ENCODE data around the gene CRACR2B. TPM values are rescaled to one million over a fixed set of nuclear protein-coding genes. Genes with fewer than 3 reads are reported as not detected.

The CRACR2B gene
- 0.51 and 0.53 TPM in 2 replicates for total RNA-seq

GRCh38 chr11:827897-828192 is at the start of gene CRACR2B:
TSS of gene CRACR2B (plus strand) at chr11:827919. CDS start at chr11:828608, 689 bp downstream.
- no peak for FAIRE-seq
- Histone ChIP-seq H3K27me3 (ENCODE audit: control insufficient read depth, insufficient read depth, low read length) (peaks cover 2% of the 10 kb centered on the region), H3K36me3 (ENCODE audit: control insufficient read depth, insufficient read depth, low read length) (peaks cover 9% of the 10 kb centered on the region), H3K4me3 (ENCODE audit: low read depth, low read length) (peak within 1 kb of the TSS; percentile 29)
- TF ChIP-seq CTCF (IDR thresholded peaks at IDR 0.05; ENCODE audit: insufficient read depth, low read length, severe bottlenecking) = no peak
- no peak for DNase-seq (ENCODE audit: low read depth)

GRCh38 chr11:778976-779954 is 48.5 kb upstream of the CRACR2B start:
- TF ChIP-seq CTCF (IDR thresholded peaks at IDR 0.05; ENCODE audit: insufficient read depth, low read length, severe bottlenecking) = no peak
- peaks cover 14% of the 10 kb centered on the region for H3K36me3 ChIP-seq (ENCODE audit: control insufficient read depth, insufficient read depth, low read length)
- no peak for FAIRE-seq
- H3K27me3 ChIP-seq (ENCODE audit: control insufficient read depth, insufficient read depth, low read length) = no peaks in the 10 kb centered on the region
- H3K4me3 ChIP-seq (ENCODE audit: low read depth, low read length) = no peak overlapping the region
- DNase-seq (ENCODE audit: low read depth) = no peak

GRCh38 chr11:779955-780532 is 47.7 kb upstream of the CRACR2B start:
- DNase-seq (ENCODE audit: low read depth) = no peak
- no peak for FAIRE-seq
- H3K36me3 ChIP-seq (ENCODE audit: control insufficient read depth, insufficient read depth, low read length) = peaks cover 10% of the 10 kb centered on the region

GRCh38 chr11:782264-783174 is 45.2 kb upstream of the CRACR2B start:
- FAIRE-seq (no peak), DNase-seq (ENCODE audit: low read depth) (no peak)
- Histone ChIP-seq H3K36me3 (ENCODE audit: control insufficient read depth, insufficient read depth, low read length) (peaks cover 8% of the 10 kb centered on the region), H3K27me3 (ENCODE audit: control insufficient read depth, insufficient read depth, low read length) (no peaks in the 10 kb centered on the region), H3K4me3 (ENCODE audit: low read depth, low read length) (no peak overlapping the region)
- no peak for TF ChIP-seq CTCF (IDR thresholded peaks at IDR 0.05; ENCODE audit: insufficient read depth, low read length, severe bottlenecking)

More at GRCh38 chr11:779955-780532, 47.7 kb upstream of the CRACR2B start:
- H3K27me3 ChIP-seq (ENCODE audit: control insufficient read depth, insufficient read depth, low read length) = no peaks in the 10 kb centered on the region
- TF ChIP-seq CTCF (IDR thresholded peaks at IDR 0.05; ENCODE audit: insufficient read depth, low read length, severe bottlenecking) = no peak
- no peak overlapping the region for H3K4me3 ChIP-seq (ENCODE audit: low read depth, low read length)

- DNase-seq (ENCODE audit: low read depth) (peak; percentile 77), FAIRE-seq (no peak)
- Histone ChIP-seq H3K36me3 (ENCODE audit: control insufficient read depth, insufficient read depth, low read length) (peaks cover 8% of the 10 kb centered on the region), H3K27me3 (ENCODE audit: control insufficient read depth, insufficient read depth, low read length) (no peaks in the 10 kb centered on the region), H3K4me3 (ENCODE audit: low read depth, low read length) (no peak overlapping the region)
- TF ChIP-seq CTCF (IDR thresholded peaks at IDR 0.05; ENCODE audit: insufficient read depth, low read length, severe bottlenecking) = peak; percentile 94
Measured at GRCh38 chr11:783581-784015, 44.1 kb upstream of the CRACR2B start.
